ENCODE measurements around the gene C12orf43.
"Not testable (repeated sequence)": the region's sequence is repeated elsewhere in the genome, so short reads cannot be mapped to it uniquely, and the experiment has no call there.

The C12orf43 gene, protein sequence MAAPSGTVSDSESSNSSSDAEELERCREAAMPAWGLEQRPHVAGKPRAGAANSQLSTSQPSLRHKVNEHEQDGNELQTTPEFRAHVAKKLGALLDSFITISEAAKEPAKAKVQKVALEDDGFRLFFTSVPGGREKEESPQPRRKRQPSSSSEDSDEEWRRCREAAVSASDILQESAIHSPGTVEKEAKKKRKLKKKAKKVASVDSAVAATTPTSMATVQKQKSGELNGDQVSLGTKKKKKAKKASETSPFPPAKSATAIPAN

DNA sequence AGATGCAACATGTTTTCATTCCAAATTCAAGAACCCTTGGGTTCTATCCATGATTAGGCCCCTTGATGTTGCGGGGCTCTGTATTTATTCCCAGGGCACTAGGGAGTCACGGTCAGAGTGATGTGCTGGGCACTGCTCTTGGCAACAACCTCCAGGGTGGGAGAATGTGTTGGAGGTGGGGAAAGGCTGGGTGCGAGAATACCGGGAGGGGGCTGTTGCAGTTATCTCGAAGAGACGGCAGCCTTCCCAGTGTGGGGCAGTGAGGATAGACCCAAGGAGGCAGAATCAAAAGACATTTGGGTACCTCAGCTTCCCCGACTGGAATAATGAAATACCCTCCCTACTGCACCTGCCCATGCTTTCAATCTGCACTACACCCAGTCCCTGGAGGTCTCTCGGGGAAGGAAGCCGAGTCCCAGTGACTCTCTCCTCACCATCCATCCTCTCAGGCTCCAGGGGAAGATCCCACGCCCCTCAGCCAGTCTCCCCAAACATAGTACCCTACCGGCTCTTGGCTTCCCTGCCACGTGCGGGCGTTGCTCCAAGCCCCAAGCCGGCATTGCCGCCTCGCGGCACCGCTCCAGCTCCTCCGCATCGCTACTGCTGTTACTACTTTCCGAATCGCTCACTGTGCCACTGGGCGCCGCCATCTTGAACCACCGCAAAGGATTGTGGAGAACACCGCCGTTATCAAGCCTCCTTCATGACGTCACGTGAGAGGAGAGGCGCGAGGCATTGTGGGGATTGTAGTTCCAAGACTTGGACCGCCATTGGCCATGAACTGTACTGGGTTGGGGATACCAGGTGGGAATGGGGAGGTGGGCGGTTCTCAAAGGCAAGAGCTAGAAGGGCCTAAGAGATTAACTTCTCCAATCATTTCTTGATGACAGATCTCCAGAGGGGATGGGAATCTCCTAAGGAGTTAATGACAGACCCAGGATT is at the start of gene C12orf43:
Gene C12orf43 (minus strand): TSS at position 663 of the 942 bp plus-strand sequence. CDS start 13 bp downstream, at position 650.
- in situ Hi-C loops (cut with HindIII; ENCODE audit: low sequenced_read_pairs), result no loop called here

DNA sequence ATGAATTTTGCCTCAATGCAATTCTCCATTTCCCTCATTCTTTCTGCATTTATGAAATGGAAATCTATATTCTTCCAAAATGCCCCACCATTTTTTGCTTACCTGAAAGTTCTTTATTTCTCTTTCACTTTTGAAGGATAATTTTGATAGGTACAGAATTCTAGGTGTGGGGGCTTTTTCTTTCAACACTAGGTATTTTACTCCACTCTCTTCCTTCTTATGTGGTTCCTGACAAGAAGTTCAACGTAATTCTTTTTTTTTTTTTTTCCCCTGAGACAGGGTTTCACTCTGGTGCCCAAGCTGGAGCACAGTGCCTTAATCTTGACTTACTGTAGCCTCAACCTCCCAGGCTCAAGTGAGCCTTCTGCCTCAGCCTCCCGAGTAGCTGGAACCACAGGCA is 49.1 kb upstream of the C12orf43 start:
- in situ Hi-C loops (cut with HindIII; ENCODE audit: low sequenced_read_pairs), result no loop called here

DNA sequence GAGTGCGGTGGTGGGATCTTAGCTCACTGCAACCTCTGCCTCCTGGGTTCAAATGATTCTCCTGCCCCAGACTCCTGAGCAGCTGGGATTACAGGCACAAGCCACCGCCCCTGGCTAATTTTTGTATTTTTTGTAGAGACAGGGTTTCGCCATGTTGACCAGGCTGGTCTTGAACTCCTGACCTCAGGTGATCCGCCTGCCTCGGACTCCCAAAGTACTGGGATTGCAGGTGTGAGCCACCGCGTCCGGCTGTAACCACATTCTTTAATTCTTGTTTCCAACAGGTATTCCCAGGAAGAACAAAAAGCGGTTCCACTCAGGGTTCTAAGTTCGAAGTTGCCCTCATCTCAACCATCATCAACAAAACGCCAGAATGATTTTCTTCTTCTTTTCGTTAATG is 48.3 kb upstream of the C12orf43 start:
- in situ Hi-C loops (cut with HindIII; ENCODE audit: low sequenced_read_pairs), result not testable (repeated sequence)

DNA sequence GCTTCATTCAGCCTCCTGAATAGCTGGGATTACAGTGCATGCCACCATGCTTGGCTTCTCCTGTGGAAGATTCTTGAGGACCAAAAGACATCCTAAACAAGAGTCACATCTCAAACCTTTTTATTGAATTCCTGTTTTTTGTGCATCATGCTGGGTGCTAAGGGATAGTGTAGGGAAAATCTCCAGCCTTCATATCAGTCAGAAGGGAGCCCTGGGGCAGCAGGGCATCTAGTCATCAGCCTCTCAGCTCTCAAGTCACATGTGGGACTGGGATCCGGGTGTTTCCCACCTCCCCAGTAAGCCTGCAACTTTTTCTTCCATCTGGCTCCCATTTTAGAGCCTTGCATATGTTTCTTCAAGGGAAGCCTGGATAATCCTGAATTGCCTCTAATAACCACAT is 47.8 kb upstream of the C12orf43 start:
- in situ Hi-C loops (cut with HindIII; ENCODE audit: low sequenced_read_pairs), result no loop called here

DNA sequence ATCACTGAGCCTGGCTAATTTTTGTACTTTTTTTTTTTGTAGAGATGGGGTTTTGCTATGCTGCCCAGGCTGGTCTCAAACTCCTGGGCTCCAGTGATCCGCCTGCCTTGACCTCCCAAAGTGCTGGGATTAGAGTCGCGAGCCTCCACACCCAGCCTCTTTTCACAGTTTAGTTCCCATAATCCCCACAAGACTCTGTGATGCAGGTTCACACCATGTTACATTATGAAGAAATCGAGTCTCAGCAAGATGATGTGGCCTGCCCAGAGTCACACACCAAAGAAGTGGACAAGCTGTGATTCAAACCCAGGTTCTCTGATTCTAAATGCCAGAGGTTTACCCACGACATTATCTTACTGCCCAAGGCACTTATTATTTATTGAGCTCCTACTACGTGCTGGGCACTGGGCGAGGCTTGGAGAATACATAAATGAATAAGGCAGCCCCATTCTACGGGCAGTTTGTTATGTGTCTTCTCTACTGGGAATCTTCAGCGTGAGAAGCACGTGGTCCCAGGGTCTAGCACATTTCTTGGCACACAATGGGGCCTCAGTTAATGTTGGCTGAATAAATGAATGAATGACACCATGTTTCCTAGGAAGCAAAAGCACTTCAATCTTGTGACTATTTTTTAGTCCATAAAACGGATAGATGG is 46.2 kb upstream of the C12orf43 start:
- in situ Hi-C loops (cut with HindIII; ENCODE audit: low sequenced_read_pairs), result no loop called here

DNA sequence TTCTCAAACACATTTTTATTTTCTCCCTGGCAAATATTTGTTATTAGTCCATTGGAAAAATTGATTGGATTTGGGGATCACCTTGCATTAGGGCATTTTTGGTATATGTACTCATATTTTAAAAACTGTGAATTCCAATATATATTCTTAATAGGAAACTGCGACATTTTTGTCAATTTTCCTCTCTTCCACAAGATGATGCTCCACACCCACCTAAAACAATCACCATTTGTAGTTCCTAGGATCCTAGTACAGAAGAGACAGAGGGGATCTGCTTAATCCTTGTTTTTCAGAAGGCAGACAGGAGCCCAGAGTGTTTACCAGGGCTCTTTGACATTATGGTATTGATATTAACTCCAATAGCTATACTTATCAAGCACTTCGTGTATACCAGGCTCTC is 45.5 kb upstream of the C12orf43 start:
- in situ Hi-C loops (cut with HindIII; ENCODE audit: low sequenced_read_pairs), result no loop called here

DNA sequence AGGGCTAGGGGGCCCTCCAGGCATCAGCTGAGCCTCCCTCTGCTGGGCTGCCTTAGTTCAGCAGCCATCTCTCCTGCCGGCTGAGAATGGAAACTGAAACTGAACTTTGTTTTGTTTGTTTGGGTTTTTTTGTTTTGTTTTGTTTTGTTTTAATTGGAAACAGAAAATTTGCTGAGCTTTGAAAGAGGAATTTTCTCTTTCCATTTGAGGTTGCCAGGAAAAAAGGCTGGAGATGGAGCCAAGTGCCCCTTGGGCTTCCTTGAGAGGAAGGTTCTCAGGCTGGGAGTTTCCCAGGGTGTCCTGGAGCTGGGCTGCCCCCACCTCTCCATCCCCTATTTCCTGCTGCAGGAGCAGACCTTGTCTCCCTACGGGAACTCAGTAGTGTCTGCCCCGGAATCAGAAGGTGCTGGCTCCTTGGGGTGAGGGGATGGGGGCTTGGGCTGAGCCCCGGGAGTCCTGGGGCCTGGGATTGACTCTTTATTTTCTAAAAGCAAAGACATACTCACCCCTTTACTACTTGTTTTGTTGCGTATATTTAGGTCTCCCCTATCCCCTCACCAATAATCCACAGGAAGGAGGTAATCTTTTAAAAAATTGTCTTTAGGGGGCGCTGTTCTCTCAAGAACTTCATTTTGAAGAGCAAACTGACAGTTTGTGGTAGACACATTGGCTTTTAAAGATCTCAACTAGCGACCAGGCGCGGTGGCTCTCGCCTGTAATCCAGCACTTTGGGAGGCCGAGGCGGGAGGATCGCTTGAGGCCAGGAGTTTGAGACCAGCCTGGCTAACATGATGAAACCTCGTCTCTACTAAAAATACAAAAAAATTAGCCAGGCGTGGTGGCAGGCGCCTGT is 44.1 kb upstream of the C12orf43 start:
- in situ Hi-C loops (cut with HindIII; ENCODE audit: low sequenced_read_pairs), result no loop called here

DNA sequence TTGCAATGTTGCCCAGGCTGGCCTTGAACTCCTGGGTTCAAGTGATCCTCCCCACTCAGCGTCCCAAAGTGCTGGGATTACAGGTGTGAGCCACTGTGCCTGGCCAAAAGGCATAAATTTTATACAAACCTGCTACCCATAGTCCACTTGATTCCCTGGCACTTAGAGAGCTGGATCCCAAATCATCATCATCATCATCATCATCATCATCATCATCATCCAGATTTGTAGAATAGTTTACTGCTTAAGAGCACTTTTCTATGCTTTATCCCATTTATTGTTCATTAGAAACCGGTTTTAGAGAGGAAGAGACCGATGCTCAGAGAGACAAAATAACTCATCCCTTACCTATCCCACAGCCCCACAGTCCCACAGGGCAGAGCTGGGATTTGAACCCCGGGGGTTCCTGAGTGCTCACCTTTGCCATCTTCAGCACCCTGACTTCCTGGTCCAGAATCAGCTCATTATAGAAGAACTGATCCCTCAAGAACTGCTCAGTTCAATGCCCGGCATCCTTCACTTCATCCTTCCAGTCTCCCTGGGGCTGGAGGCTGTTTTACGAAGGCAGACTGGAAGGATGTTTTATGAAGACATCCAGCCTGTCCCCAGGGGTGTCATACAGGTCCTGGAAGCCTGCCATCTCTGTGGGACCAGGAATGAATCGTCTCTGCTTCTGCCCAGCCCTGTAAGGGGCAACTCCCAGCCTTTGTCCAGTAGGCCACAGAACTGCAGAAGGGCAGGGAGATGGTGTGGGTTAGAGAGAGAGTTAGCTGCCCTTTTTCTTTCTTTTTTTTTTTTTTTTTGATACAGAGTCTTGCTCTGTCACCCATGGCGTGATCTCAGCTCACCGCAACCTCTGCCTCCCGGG is 43.0 kb upstream of the C12orf43 start:
- in situ Hi-C loops (cut with HindIII; ENCODE audit: low sequenced_read_pairs), result no loop called here

DNA sequence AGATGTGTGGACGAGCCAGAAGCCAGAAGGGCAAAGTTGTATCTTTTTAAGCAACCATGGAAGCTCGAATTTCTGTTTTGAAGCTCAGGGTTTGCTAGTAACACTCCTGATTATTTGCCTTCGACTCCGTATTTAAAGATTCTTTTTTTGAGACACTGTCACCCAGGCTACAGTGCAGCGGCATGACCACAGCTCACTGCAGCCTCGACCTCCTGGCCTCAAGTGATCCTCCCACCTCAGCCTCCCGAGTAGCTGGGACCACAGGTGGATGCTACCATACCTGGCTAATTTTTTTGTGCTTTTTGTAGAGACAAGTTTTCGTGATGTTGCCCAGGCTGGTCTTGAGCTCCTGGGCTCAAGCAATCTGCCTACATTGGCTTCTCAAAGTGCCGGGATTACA is 41.5 kb upstream of the C12orf43 start:
- in situ Hi-C loops (cut with HindIII; ENCODE audit: low sequenced_read_pairs), result no loop called here

DNA sequence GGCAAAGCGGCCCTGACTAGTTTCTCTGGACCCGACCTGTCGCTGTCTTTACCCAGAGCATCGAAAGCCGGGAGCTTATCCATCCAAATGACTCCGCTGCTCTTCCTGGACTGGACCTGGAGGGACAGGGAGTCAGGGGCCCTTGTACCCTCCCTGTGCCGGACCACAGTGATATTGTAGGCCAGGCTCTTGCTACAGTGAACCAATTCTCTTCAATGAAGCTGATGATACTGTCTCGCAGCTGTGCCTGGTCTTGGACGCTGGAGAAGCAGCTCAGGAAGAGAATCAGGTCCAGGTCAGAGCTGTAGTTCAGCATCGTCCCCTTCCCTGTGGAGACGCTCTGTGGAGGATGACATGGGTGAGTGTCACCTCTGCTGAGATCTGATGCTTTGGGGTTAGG is 37.4 kb upstream of the C12orf43 start:
- in situ Hi-C loops (cut with HindIII; ENCODE audit: low sequenced_read_pairs), result no loop called here

DNA sequence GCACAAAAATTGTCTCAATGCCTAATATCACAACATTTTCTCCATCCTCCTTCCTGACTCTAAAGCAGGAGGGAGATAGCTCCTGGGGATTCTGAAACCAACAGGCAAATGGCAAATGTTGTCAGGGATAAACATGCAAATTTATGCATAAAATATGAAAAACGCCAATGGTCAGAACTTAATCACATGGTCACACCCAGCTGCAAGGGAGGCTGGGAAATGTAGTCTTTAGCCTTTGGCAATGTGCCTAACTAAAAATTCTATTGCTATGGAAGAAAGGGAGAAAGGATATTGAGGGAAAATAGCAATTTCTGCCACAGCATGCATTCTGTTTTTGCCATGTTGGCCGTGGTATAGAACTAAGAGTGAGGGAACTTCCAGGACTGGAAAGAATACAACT is 34.4 kb upstream of the C12orf43 start:
- in situ Hi-C loops (cut with HindIII; ENCODE audit: low sequenced_read_pairs), result no loop called here

DNA sequence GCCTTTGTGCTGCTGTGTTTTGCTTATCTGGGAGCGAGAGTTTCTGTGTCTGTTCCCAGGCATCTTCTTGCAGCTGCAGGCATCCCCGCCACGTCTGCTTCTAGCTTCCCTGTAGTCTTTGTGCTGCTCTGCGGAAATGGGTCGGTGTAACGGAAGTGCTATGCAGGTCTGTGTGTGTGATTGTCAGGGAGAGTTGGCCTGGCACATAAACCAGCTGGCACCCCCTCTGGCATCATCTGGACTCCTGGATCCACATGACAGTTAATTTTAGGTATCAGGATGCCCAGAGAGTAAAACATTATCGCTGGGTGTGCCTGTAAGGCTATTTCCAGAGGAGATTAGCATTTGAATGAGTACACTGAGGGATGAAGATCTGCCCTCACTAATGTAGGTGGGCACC is 32.2 kb upstream of the C12orf43 start:
- in situ Hi-C loops (cut with HindIII; ENCODE audit: low sequenced_read_pairs), result no loop called here

DNA sequence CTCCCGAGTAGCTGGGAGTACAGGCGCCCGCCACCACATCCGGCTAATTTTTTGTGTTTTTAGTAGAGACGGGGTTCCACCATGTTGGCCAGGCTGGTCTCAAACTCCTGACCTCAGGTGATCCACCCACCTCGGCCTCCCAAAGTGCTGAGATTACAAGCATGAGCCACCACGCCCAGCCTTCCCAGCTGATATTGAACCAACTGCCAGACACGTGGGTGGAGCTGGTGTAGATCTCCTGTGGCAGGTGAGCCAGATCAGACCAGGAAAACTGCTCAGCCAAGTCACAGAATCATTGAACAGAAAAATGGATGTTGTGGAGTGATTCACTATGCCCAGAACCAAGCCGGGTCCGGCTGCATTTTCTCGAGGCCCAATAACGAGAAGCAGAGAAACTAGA is 31.1 kb upstream of the C12orf43 start:
- in situ Hi-C loops (cut with HindIII; ENCODE audit: low sequenced_read_pairs), result not testable (repeated sequence)

DNA sequence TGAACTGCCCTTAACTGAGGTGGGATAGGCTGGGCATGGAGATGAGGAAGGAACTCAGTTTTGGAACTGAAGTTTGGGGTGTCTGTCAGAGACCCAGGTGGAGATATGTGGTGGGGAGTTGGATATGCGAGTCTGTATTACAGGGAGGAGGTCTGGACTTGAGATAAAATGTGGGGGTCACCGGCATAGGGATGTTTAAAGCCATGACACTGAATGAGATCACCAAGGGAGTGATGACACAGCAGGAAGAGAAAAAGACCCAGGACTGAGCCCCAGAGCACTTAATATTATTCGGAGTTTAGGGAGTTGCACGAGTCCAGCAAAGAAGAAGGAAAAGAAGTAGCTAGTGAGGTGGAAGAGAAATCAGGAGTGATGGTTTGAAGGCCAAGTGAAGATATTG is 26.8 kb upstream of the C12orf43 start:
- in situ Hi-C loops (cut with HindIII; ENCODE audit: low sequenced_read_pairs), result no loop called here

DNA sequence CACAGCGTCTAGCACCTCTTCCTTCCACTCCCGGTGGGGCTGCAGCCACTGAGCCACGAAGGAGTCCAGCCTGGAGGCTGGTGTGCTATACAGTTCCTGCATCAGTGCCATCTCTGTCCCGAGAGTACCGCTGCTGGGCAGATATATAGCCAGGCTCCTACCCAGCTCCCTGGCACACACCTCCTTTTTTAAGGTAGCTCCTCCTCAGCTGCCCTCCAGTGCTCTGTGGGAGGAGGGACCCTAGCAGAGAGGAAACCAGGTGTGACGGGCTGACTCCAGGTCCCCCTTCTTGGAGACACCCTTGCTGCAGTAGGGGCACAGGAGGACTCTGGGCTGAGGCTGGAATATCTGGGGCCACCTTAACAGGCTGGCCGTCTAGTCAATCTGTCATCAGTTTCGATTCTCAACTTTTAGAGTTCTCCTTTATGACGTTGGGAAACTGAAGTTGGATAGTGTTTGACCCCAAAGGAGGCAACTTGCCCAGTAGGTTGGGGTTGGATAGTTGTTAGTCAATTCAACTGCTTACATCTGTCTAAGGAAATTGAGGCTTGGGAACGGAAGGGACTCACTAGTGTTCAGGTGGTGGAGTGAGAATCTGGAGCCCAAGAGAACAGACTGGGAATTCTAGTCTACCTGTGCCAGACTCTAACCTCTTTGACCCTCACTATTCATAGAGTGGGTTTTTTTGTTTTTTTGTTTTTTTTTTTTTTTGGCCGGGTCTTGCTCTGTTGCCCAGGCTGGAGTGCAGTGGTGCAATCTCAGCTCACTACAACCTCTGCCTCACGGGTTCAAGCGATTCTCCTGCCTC is 22.8 kb upstream of the C12orf43 start, which contains the start of gene OASL:
Gene OASL (minus strand): TSS at position 386 of the 808 bp plus-strand sequence. CDS start 275 bp downstream, at position 111.
- in situ Hi-C loops (cut with HindIII; ENCODE audit: low sequenced_read_pairs), result no loop called here

DNA sequence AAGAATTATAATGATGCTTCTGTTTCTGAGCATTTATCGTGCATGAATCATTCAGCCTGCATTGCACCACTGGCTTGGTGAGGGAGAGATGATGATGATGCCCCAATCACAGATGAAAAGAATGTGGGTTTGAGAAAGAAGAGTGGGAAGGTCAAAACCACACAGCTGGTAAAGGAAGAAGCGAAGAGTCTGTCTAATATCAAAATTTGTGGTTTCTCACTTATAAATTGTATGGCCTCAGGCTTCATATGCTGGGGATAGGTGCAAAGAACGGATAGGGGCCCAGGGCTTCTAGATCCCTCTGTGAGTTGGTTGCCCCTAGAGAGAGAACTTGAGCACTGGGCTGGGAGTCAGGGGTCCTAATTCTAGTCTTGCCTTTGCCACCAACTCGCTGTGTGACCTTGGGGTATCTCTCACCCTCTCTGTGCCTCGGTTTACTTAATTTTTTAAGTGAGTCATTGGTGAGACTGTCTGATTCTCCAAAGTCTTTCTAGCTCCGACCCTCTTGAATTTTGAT is 20.6 kb upstream of the C12orf43 start:
- in situ Hi-C loops (cut with HindIII; ENCODE audit: low sequenced_read_pairs), result no loop called here

DNA sequence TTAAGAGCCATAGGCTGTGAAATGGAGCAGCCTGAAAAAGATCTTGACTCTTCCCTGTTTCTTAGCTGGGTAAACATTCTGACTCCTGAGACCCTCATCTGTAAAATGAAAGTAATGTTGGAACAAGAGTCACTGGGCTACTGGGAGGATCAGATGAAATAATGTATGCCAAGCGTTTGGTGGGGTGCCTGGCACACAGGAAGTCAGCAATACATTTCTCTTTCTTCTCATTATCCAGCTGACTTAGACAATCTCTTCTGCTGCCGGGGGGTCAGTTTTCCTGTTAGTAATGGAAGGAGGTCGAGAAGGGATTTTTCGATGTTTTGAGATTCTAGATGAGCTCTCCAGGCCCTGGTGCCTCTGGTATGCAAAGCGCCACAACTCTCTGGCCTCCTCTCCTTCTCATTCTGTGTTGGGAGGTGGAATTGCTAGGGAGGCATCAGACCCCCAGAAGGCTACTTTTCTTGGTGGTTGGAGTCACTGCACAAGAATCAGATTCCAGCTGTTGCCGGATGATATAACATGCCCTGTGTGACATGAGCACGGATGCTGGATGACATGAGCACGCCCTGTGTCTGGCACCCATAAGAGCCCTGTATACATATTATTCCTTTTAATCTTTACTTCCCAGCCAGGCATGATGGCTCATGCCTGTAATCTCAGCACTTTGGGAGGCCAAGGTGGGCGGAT is 18.5 kb upstream of the C12orf43 start:
- in situ Hi-C loops (cut with HindIII; ENCODE audit: low sequenced_read_pairs), result no loop called here
